HEK293 (cell line): ENCODE data around the gene PDE1C.

Experiments
- CTCF ChIA-PET: fragments of 350-600 bp; formaldehyde crosslinking; extraction: SDS; loops from one replicate; lab custom pipeline; 2021; ENCODE audit warnings: antibody characterized with exemption; lab: Yijun Ruan, JAX
- POLR2A ChIA-PET: fragments of 300-600 bp; formaldehyde crosslinking; extraction: SDS; loops from one replicate; lab custom pipeline; 2020; ENCODE audit warnings: antibody characterized with exemption, inconsistent platforms; lab: Yijun Ruan, JAX
- H3K27ac ChIP-seq: fragments of 200-500 bp; sonication (Bioruptor generic); 2 replicates; pipeline ENCODE4 v1.5.1; 2014; ENCODE audit warnings: low read depth, low read length, control low read depth, inconsistent platforms; ENCODE audit errors: extremely low read depth
- H3K36me3 ChIP-seq, 2 experiments: fragments of 200-500 bp in 1 of 2; sonication (Bioruptor generic) in 1 of 2; 1 replicate in 1 of 2; 2 replicates in 1 of 2; pipeline ENCODE4 v1.5.1; 2014 to 2017; ENCODE audit warnings: inconsistent platforms in 2 of 2, low read length in 2 of 2; ENCODE audit not compliant: control insufficient read depth in 2 of 2, insufficient read depth in 1 of 2
- H3K4me1 ChIP-seq: fragments of 200-500 bp; sonication (Bioruptor generic); 2 replicates; pipeline ENCODE4 v1.5.1; 2014; ENCODE audit warnings: mild to moderate bottlenecking, low read length, inconsistent platforms; ENCODE audit not compliant: control insufficient read depth, insufficient read depth
- H3K4me3 ChIP-seq: 2 replicates; pipeline ENCODE4 v1.5.1; 2011; ENCODE audit warnings: low read depth, mild to moderate bottlenecking, control low read depth, low read length, moderate library complexity
- H3K9me3 ChIP-seq: fragments of 200-500 bp; sonication (Bioruptor generic); 2 replicates; pipeline ENCODE4 v1.5.1; 2014; ENCODE audit warnings: low read depth, low read length, inconsistent platforms; ENCODE audit not compliant: control insufficient read depth, insufficient read depth
- REST ChIP-seq: fragments of 450-650 bp; formaldehyde crosslinking; IDR thresholded peaks from 2 replicates; pipeline ENCODE4 v1.5.1; 2016; ENCODE audit warnings: missing biosample characterization, missing genetic modification characterization
- TRIM28 ChIP-seq: IDR thresholded peaks from 2 replicates; pipeline ENCODE4 v1.6.1; 2011; ENCODE audit warnings: low read length, control low read depth, borderline replicate concordance
- ZBTB21 ChIP-seq: fragments of 450-650 bp; formaldehyde crosslinking; IDR thresholded peaks from 2 replicates; pipeline ENCODE4 v1.5.1; 2017; ENCODE audit warnings: missing biosample characterization, missing genetic modification characterization
- ZNF138 ChIP-seq: fragments of 450-650 bp; formaldehyde crosslinking; IDR thresholded peaks from 2 replicates; pipeline ENCODE4 v1.5.1; 2016; ENCODE audit warnings: missing biosample characterization, missing genetic modification characterization, borderline replicate concordance
- ZNF174 ChIP-seq: fragments of 450-650 bp; formaldehyde crosslinking; IDR thresholded peaks from 2 replicates; pipeline ENCODE4 v1.5.0; 2017; ENCODE audit warnings: missing biosample characterization, mild to moderate bottlenecking, missing genetic modification characterization
- ZNF248 ChIP-seq: fragments of 450-650 bp; formaldehyde crosslinking; IDR thresholded peaks from 2 replicates; pipeline ENCODE4 v1.5.1; 2017; ENCODE audit warnings: missing biosample characterization, missing genetic modification characterization
- ZNF280D ChIP-seq: fragments of 450-650 bp; formaldehyde crosslinking; IDR thresholded peaks from 2 replicates; pipeline ENCODE4 v1.5.1; 2016; ENCODE audit warnings: missing biosample characterization, missing genetic modification characterization
- ZNF37A ChIP-seq: fragments of 450-650 bp; IDR thresholded peaks from 2 replicates; pipeline ENCODE4 v1.5.1; 2018; ENCODE audit warnings: missing biosample characterization, missing genetic modification characterization
- ZNF394 ChIP-seq: fragments of 450-650 bp; formaldehyde crosslinking; IDR thresholded peaks from 2 replicates; pipeline ENCODE4 v1.5.1; 2016; ENCODE audit warnings: missing biosample characterization, missing genetic modification characterization, mild to moderate bottlenecking, moderate library complexity, borderline replicate concordance
- ZNF426 ChIP-seq: fragments of 450-650 bp; formaldehyde crosslinking; IDR thresholded peaks from 2 replicates; pipeline ENCODE4 v1.5.1; 2017; ENCODE audit warnings: missing biosample characterization, missing genetic modification characterization, mild to moderate bottlenecking, inconsistent platforms, moderate library complexity
- ZNF521 ChIP-seq: fragments of 450-650 bp; formaldehyde crosslinking; IDR thresholded peaks from 2 replicates; pipeline ENCODE4 v1.5.1; 2017; ENCODE audit warnings: missing biosample characterization, mild to moderate bottlenecking, missing genetic modification characterization
- ZNF571 ChIP-seq: fragments of 450-650 bp; formaldehyde crosslinking; IDR thresholded peaks from 2 replicates; pipeline ENCODE4 v1.5.0; 2017; ENCODE audit warnings: missing biosample characterization, missing genetic modification characterization
- ZNF791 ChIP-seq: fragments of 450-650 bp; formaldehyde crosslinking; IDR thresholded peaks from 2 replicates; pipeline ENCODE4 v1.5.1; 2016; ENCODE audit warnings: missing biosample characterization, missing genetic modification characterization
- ZXDB ChIP-seq: fragments of 450-650 bp; formaldehyde crosslinking; IDR thresholded peaks from 2 replicates; pipeline ENCODE4 v1.5.1; 2016; ENCODE audit warnings: missing biosample characterization, missing genetic modification characterization
- TF ChIP-seq, protein P1 (sequence below): fragments of 450-650 bp; formaldehyde crosslinking; optimal IDR thresholded peaks from 2 replicates; pipeline ENCODE3; 2016; ENCODE audit warnings: missing biosample characterization, mild to moderate bottlenecking, missing genetic modification characterization
- TF ChIP-seq, protein P2 (sequence below): fragments of 450-650 bp; formaldehyde crosslinking; IDR thresholded peaks from 2 replicates; pipeline ENCODE4 v1.5.1; 2016; ENCODE audit warnings: missing biosample characterization, missing genetic modification characterization
- TF ChIP-seq, protein P3 (sequence below): fragments of 450-650 bp; formaldehyde crosslinking; IDR thresholded peaks from 2 replicates; pipeline ENCODE4 v1.5.1; 2017; ENCODE audit warnings: missing biosample characterization, missing genetic modification characterization

Gene PDE1C

DNA sequence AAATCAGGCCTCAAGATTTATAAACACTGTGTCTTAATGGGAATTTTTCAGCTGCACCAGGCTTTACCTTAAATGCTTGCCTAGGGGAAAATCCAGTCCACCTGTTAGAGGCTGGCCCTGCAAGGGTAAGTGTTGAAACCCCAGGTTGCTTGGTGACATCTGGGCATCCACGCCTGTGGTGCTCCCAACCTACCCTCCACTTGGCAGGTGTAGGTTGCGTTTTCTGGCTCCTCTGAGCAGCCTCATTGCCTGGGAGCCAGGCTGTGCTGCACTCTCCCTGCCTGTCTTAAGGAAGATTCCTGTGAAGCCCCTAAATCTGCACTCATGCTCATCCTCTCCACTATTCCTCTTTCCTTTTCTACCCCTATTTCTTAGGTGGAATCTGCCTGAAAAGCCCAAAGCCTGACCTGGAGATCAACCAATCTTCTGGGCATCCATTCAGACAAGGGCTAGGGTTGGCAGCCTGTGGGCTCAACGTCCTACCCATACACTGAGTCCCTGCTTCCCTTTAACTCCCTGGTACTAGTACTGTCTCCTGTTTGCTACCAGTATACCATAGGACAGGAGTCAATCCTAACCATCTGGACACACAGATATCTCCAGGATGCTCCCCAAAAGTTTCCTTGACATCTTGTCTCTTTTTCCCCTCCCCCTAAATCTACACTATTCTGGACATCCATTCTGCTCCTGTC, 150.4 kb downstream of the PDE1C start (continued):
- no peak for TF ChIP-seq REST (tag by site-specific recombination)
- no peak for TF ChIP-seq ZNF571
- TF ChIP-seq ZNF791 (tag by site-specific recombination), result no peak
- TF ChIP-seq ZNF394 (tag by site-specific recombination), result no peak
- no peak for TF ChIP-seq ZNF426 (tag by site-specific recombination)
- TF ChIP-seq TRIM28, result no peak

DNA sequence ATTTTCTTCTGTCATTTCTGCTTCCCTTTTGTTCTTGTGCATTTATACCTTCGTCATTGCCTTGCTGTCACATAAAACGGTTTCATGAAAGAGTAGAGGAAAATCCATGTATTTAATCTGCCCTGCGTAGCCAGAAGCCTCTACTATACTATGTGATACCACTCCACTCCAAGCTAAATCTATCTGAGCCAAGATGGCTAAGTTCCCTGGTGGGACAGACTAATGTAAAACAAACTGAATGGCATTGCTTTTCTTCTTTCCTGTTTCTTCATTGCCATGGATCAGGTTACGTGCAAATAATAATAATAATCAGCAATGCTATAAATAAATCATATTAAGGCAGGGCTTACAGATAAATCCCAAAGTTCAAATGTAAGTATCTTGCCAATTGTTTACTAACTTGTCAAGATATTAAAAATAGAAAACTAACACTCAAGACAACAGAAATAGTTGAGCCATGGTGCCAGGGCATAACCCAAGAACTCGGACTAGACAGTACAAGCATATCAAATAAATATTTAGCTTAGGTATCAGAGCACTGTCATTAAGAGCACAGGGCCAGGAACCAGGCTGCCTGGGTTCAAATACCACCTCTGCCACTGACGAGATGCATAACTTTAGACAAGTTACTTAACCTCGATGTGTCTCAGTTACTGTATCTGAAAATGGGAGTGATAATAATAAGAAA, 151.4 kb downstream of the PDE1C start:
- ChIA-PET POLR2A (no interaction called here), CTCF (no interaction called here)
- Histone ChIP-seq H3K27ac (no peak overlapping the region), H3K9me3 (no peaks in the 10 kb centered on the region), H3K4me3 (no peak overlapping the region), H3K36me3 (no peaks in the 10 kb centered on the region), H3K4me1 (no peaks in the 10 kb centered on the region)
- TF ChIP-seq ZNF248 (no peak), ZBTB21 (tag by site-specific recombination) (no peak), ZNF37A (no peak)

GRCh38 chr7:31917256-31917655, 153.0 kb downstream of the PDE1C start:
- POLR2A ChIA-PET, result no interaction called here
- Histone ChIP-seq H3K9me3 (no peaks in the 10 kb centered on the region), H3K36me3 (no peaks in the 10 kb centered on the region), H3K4me1 (no peaks in the 10 kb centered on the region), H3K27ac (no peak overlapping the region), H3K4me3 (no peak overlapping the region)
- CTCF ChIA-PET, result no interaction called here
- no peak for TF ChIP-seq ZXDB (tag by site-specific recombination)
- no peak for TF ChIP-seq ZNF174 (tag by site-specific recombination)

DNA sequence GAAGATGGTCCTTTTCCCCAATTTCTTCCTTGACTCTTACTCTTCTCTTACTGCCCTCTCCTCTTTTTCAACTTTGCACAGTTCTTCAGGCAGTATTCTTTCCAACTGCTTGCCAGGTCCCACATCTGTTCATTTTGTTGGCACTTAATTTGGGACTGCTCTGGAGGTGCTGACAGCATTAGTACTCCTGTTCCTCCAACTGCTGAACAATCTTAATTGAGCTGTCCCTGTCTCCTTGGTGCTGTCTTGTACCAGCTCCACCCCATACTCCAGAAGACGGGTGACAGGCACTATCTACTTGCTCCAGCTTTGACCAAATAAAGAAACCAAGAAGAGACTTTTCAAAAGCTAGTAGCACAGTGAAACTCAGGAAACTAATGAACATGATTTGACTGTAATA, 160.0 kb downstream of the PDE1C start:
- Histone ChIP-seq H3K27ac (no peak overlapping the region), H3K9me3 (no peaks in the 10 kb centered on the region), H3K36me3 (no peaks in the 10 kb centered on the region), H3K4me3 (no peak overlapping the region), H3K4me1 (no peaks in the 10 kb centered on the region)
- ChIA-PET CTCF (no interaction called here), POLR2A (no interaction called here)
- TF ChIP-seq, protein P1, sequence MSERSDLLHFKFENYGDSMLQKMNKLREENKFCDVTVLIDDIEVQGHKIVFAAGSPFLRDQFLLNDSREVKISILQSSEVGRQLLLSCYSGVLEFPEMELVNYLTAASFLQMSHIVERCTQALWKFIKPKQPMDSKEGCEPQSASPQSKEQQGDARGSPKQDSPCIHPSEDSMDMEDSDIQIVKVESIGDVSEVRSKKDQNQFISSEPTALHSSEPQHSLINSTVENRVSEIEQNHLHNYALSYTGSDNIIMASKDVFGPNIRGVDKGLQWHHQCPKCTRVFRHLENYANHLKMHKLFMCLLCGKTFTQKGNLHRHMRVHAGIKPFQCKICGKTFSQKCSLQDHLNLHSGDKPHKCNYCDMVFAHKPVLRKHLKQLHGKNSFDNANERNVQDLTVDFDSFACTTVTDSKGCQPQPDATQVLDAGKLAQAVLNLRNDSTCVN (tag by site-specific recombination), result no peak
- TF ChIP-seq, protein P2, sequence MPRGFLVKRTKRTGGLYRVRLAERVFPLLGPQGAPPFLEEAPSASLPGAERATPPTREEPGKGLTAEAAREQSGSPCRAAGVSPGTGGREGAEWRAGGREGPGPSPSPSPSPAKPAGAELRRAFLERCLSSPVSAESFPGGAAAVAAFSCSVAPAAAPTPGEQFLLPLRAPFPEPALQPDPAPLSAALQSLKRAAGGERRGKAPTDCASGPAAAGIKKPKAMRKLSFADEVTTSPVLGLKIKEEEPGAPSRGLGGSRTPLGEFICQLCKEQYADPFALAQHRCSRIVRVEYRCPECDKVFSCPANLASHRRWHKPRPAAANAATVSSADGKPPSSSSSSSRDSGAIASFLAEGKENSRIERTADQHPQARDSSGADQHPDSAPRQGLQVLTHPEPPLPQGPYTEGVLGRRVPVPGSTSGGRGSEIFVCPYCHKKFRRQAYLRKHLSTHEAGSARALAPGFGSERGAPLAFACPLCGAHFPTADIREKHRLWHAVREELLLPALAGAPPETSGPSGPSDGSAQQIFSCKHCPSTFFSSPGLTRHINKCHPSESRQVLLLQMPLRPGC (tag by site-specific recombination), result no peak
- TF ChIP-seq ZNF521 (tag by site-specific recombination), result no peak
- TF ChIP-seq ZNF280D (tag by site-specific recombination), result no peak
- TF ChIP-seq, protein P3, sequence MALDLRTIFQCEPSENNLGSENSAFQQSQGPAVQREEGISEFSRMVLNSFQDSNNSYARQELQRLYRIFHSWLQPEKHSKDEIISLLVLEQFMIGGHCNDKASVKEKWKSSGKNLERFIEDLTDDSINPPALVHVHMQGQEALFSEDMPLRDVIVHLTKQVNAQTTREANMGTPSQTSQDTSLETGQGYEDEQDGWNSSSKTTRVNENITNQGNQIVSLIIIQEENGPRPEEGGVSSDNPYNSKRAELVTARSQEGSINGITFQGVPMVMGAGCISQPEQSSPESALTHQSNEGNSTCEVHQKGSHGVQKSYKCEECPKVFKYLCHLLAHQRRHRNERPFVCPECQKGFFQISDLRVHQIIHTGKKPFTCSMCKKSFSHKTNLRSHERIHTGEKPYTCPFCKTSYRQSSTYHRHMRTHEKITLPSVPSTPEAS (tag by site-specific recombination), result no peak
- no peak for TF ChIP-seq ZNF138 (tag by site-specific recombination)
